ENCODE data around the gene ACBD5. TPM values are rescaled to one million over a fixed set of nuclear protein-coding genes. Genes with fewer than 3 reads are reported as not detected.
A peak's percentile ranks its signal among the peaks of the same experiment; 100 is the strongest.

ACBD5 gene
- total and polyA plus RNA-seq, 2 experiments from 2014 or later, result 16.2 to 30.7 TPM

GRCh38 chr10:27248215-27248614 is 7.6 kb upstream of the ACBD5 start:
- DNase-seq (ENCODE audit: low spot score), result no peak
- H3K9me3 ChIP-seq (ENCODE audit: low read depth), result no peaks in the 10 kb centered on the region
- TF ChIP-seq CTCF (IDR thresholded peaks at IDR 0.05; ENCODE audit: poor library complexity) (no peak), EZH2 (IDR thresholded peaks at IDR 0.05; ENCODE audit: borderline replicate concordance) (no peak), EZH2phosphoT487 (IDR thresholded peaks at IDR 0.05; ENCODE audit: low read depth, severe bottlenecking, unreplicated experiment) (no peak)
- H3K4me1 ChIP-seq (ENCODE audit: insufficient read depth), result peaks cover 9% of the 10 kb centered on the region
- H2AFZ ChIP-seq, result no peak overlapping the region
- WGBS (ENCODE audit: low lambda C conversion rate, missing lambda C conversion rate), result 79% methylated on average over 4 of the region's 4 CpGs
- H3K79me2 ChIP-seq, result no peaks in the 10 kb centered on the region
- no peak overlapping the region for H3K27ac ChIP-seq
- H3K9me2 ChIP-seq (replicated peaks; ENCODE audit: insufficient read depth), result no peaks in the 10 kb centered on the region
- no peak overlapping the region for H3K4me3 ChIP-seq
- no peaks in the 10 kb centered on the region for H3K36me3 ChIP-seq (replicated peaks; ENCODE audit: insufficient read depth, low read depth)
- H4K20me1 ChIP-seq (ENCODE audit: insufficient read depth, poor library complexity, severe bottlenecking), result no peaks in the 10 kb centered on the region
- no peak overlapping the region for H3K4me2 ChIP-seq
- H3K27me3 ChIP-seq, result no peaks in the 10 kb centered on the region

DNA sequence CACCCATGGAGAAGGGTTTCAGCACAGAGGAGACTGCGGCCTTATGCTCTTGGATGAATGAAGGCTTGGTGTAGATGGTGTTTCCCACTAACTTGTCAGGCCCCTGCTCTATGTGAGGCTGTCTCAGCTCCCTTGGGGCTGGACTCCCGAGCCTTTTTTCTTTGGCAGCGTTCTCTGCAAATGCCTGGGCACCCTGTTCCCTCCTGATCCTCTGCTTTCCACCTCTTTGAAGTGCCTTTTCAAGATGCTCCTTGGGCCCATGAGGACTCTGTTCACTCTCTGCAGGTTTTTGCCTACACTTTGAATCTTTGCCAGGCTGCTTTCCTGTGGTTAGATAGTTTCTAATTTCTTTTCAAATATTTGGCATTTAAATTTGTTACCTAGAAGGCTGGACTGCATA is 6.8 kb upstream of the ACBD5 start:
- Histone ChIP-seq H4K20me1 (ENCODE audit: insufficient read depth, poor library complexity, severe bottlenecking) (no peaks in the 10 kb centered on the region), H3K4me3 (no peak overlapping the region), H3K9me3 (ENCODE audit: low read depth) (no peaks in the 10 kb centered on the region), H2AFZ (no peak overlapping the region), H3K36me3 (replicated peaks; ENCODE audit: insufficient read depth, low read depth) (no peaks in the 10 kb centered on the region), H3K27ac (peak overlapping the region; percentile 52), H3K9me2 (replicated peaks; ENCODE audit: insufficient read depth) (no peaks in the 10 kb centered on the region), H3K27me3 (no peaks in the 10 kb centered on the region), H3K79me2 (no peaks in the 10 kb centered on the region), H3K4me2 (no peak overlapping the region), H3K4me1 (ENCODE audit: insufficient read depth) (peaks cover 10% of the 10 kb centered on the region)
- TF ChIP-seq EZH2phosphoT487 (IDR thresholded peaks at IDR 0.05; ENCODE audit: low read depth, severe bottlenecking, unreplicated experiment), result no peak
- TF ChIP-seq EZH2 (IDR thresholded peaks at IDR 0.05; ENCODE audit: borderline replicate concordance), result no peak
- no peak for TF ChIP-seq CTCF (IDR thresholded peaks at IDR 0.05; ENCODE audit: poor library complexity)
- 92% methylated on average over 3 of the region's 3 CpGs for WGBS (ENCODE audit: low lambda C conversion rate, missing lambda C conversion rate)
- no peak for DNase-seq (ENCODE audit: low spot score)

DNA sequence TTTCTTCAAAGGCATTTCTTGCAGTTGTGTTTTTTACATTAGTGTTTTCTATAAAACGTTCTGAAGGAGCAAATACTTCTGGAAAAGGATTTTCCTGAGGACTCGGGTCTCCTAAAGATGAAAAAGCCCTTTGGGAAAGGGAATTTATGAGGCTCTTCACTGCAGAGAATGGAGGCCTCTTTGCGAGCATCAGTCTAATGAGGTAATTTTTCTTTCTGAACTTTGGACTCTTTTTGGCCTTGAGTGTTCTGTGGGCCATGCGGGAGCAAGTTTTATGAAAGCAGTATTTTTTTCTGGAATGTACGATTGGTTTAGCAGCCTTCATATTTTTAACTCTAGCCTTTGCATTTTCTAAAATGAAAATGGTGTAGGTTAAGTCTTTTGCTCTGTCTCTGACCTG is 6.4 kb upstream of the ACBD5 start:
- Histone ChIP-seq H2AFZ (no peak overlapping the region), H3K9me3 (ENCODE audit: low read depth) (no peaks in the 10 kb centered on the region), H3K79me2 (no peaks in the 10 kb centered on the region), H3K9me2 (replicated peaks; ENCODE audit: insufficient read depth) (no peaks in the 10 kb centered on the region), H3K27ac (peak overlapping the region; percentile 52), H4K20me1 (ENCODE audit: insufficient read depth, poor library complexity, severe bottlenecking) (no peaks in the 10 kb centered on the region), H3K4me2 (no peak overlapping the region), H3K4me1 (ENCODE audit: insufficient read depth) (peaks cover 10% of the 10 kb centered on the region), H3K27me3 (no peaks in the 10 kb centered on the region), H3K36me3 (replicated peaks; ENCODE audit: insufficient read depth, low read depth) (no peaks in the 10 kb centered on the region), H3K4me3 (no peak overlapping the region)
- no peak for TF ChIP-seq EZH2 (IDR thresholded peaks at IDR 0.05; ENCODE audit: borderline replicate concordance)
- WGBS (ENCODE audit: low lambda C conversion rate, missing lambda C conversion rate), result 64% methylated on average over 5 of the region's 5 CpGs
- peak; percentile 28 for DNase-seq (ENCODE audit: low spot score)

DNA sequence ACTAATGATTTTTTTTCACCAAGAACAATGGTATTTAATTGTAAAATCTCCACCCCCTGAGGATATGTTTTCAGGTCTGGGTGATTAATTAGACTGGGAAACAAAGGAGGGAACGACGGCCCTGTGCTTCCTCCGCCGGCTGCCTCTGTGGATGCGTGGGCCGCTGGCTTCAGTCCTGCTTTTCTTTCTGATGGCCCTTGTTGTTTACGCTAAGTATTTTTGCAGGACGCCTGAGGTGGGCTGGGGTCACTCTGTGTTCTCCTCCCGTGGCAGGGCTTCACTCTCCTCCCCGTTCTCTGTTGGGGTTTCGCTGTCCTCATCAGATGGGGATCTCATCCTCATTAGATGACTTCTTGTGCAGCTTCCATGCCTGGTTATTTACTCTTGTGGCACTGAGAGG is 5.2 kb upstream of the ACBD5 start:
- H3K27ac ChIP-seq, result no peak overlapping the region
- H3K4me1 ChIP-seq (ENCODE audit: insufficient read depth), result peaks cover 19% of the 10 kb centered on the region
- H3K79me2 ChIP-seq, result no peaks in the 10 kb centered on the region
- no peaks in the 10 kb centered on the region for H3K36me3 ChIP-seq (replicated peaks; ENCODE audit: insufficient read depth, low read depth)
- DNase-seq (ENCODE audit: low spot score), result no peak
- TF ChIP-seq EZH2 (IDR thresholded peaks at IDR 0.05; ENCODE audit: borderline replicate concordance), result no peak
- TF ChIP-seq CTCF (IDR thresholded peaks at IDR 0.05; ENCODE audit: poor library complexity), result no peak
- no peak for TF ChIP-seq EZH2phosphoT487 (IDR thresholded peaks at IDR 0.05; ENCODE audit: low read depth, severe bottlenecking, unreplicated experiment)
- H3K9me2 ChIP-seq (replicated peaks; ENCODE audit: insufficient read depth), result no peaks in the 10 kb centered on the region
- WGBS (ENCODE audit: low lambda C conversion rate, missing lambda C conversion rate), result 79% methylated on average over 11 of the region's 11 CpGs
- no peaks in the 10 kb centered on the region for H4K20me1 ChIP-seq (ENCODE audit: insufficient read depth, poor library complexity, severe bottlenecking)
- H3K4me3 ChIP-seq, result no peak overlapping the region
- no peak overlapping the region for H3K4me2 ChIP-seq
- no peak overlapping the region for H2AFZ ChIP-seq
- no peaks in the 10 kb centered on the region for H3K27me3 ChIP-seq
- H3K9me3 ChIP-seq (ENCODE audit: low read depth), result no peaks in the 10 kb centered on the region

Measured in hepatocyte (in vitro differentiated cells).